ENCODE data around the gene JMJD4.
A peak's percentile ranks its signal among the peaks of the same experiment; 100 is the strongest.

JMJD4 gene

DNA sequence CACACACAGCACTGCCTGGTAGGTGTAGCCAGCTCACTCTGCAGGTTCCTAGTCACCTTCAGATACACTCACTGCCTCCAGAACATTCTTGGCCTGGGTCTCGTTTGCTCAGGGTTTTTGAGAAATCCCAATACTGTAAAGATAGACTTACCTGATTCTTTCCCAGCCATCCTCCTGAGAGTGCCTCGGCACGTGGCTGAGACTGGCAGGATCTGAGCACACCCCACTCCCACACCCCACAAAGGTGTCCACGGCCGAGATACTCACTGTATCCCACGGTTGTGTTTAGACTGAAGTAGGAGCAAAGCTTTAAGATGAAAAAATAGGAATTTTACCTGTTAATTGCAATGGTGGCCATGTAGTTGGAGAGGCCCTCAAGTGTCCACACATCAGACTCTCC, 33.5 kb upstream of the JMJD4 start:
- DNase-seq (ENCODE audit: low spot score): no peak

DNA sequence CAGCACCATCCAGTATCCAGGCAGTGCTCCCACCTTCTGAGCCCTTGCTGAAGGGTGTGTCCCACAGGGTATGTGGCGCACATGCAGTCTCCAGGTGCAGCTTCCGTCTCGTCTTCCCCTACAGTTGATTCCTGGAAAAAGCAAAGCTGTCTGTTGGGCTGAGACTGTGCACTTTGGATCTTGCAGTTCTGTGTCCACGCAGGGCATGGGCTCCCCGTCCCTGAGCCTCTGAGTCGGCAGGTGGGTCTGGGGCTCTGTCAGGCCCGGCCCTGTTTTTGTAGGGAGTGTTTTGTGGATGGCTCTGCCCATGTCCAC, 33.0 kb upstream of the JMJD4 start:
- DNase-seq (ENCODE audit: low spot score): no peak

DNA sequence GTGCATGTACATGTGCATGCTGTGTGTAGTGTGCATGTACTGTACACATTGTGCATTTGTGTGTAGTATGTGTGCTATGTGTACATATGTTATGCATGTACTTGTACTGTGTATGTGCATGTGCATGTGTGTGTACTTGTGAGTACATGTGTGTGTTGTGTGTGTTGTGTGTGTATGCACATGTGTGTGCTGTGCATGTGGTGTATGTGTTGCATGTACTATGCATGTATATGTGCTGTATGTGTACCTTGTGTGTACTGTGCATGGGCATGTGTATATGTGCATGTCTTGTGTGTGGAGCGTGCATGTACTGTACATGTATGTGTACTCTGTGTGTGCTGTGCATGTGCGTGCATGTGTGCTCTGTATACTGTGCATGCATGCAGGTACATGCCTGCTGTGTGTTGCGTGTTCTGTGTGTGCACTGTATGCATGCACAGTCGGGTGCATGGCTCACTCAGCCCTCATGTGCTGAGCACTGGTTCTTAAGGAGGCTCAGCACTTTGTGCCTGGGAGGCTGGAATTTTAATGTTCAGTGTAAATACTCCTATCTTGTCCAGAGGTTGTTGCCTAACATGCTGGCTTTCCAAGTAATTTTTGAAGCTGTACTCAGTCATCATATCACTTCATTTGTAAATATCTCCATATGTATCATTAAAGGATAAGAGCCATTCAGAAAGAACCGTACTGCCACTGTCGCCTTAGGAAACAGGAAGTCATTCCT, 32.5 kb upstream of the JMJD4 start:
- DNase-seq (ENCODE audit: low spot score): no peak

DNA sequence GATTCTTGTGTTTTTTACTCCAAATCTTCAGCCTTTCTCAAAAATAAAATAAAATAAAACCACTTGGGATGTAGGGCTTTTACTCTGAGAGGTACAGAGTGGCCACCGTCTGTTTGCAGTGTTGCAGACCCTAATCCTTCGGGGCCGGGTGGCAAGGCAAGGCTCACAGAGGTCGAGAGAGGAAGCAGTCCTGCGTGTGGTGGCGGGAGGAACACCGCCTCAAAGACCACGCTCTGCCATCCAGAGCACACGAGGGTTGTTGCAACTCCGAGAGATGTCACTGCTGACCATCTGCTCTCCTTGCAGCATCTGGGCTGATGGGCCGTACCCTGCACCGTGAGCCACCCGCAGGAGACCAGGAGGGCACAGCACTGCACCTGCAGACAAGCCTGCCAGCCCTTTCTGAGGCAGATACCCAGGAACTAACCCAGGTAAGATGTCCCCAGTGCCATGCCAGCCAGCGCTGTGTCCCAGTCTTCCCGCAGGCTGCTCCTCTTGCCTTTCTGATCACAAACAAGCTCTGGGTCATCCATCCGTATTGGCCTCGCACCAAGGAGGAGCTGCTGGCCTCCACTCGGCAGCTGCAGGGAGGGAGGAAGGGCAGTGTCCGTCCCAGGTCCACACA, 31.7 kb upstream of the JMJD4 start:
- DNase-seq (ENCODE audit: low spot score): no peak

DNA sequence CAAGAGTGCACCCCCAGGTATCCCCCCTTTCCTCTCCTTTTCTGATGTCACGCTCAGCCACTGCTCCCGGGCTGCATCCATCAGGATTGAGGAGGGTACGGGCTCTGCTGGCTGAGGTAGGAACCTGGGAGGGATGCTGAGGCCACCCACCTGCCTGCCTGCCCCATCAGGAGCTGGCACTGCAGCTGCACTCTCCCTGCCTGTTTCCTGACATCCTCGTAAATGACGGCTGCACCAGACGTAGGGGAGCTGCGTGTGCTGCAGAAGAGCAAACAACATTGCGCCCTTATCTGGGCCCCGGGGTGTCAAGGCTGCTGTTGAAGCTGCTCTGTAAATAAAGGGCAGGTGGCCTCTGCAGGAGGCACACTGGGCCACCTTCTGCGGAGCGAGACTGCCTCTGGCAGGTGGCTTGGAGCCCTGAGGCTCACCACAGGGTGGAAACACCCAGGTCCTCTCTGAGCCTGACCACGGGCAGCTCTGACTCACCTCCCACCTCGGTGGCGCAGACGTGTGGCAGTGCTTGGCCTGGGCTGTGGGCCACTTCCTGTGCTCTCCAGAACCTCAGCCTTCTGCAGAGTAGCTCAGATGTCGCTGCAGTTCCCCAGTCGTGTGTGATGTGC, 31.0 kb upstream of the JMJD4 start:
- no peak for DNase-seq (ENCODE audit: low spot score)

DNA sequence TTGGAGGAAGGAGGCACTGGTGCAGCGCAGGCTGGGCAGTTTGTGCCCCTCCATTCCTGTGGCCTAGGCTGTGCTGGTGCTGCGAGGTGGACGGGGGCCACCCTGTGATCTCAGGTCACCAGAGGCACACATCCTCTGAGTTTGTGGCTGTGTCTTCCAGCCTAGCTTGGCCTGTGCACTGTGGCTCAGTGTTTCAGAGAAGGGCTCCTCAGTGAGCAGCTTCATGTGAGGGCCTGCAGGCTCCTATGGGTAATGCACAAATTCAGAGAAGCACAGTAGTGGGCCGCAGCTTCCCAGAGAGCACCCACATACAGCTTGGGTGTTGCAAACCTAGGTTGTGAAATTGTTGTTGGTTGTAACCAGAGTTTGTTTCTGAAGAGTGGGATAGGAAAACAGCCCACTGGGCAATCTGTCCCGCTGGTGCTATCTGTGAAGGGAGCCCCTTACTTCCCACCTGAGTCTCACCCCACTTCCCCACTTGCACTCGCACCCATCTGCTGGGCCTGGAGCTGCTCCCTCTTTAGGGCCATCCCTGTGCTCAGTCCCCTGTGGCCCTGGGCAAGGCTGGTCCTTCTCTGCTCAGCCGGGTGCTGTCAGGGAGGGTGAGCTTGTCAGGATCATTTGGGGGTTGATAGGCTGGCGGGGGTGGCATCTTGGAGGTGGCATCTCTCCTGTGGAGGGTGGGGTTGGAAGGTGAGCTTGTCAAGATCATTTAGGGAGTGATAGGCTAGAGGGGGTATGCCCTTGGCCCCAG, 30.3 kb upstream of the JMJD4 start:
- no peak for DNase-seq (ENCODE audit: low spot score)

DNA sequence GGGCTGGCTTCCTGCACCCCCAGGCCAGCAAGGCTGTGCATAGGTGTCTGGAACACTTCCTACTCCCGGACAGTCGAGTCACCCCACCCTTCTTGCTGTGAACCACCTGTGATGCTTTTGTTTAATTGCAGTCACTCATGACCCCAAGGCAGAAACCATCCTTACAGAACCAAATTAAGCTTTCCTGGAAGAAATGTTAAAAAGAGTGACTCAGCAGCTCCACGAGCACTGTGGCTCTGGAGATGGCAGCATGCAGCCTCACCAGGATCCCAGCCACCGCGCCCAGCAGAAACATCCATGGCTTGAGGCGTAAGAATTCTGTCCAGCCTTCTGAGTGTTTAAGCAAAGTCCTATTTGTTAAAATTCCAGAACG, 28.9 kb upstream of the JMJD4 start:
- DNase-seq (ENCODE audit: low spot score): no peak

DNA sequence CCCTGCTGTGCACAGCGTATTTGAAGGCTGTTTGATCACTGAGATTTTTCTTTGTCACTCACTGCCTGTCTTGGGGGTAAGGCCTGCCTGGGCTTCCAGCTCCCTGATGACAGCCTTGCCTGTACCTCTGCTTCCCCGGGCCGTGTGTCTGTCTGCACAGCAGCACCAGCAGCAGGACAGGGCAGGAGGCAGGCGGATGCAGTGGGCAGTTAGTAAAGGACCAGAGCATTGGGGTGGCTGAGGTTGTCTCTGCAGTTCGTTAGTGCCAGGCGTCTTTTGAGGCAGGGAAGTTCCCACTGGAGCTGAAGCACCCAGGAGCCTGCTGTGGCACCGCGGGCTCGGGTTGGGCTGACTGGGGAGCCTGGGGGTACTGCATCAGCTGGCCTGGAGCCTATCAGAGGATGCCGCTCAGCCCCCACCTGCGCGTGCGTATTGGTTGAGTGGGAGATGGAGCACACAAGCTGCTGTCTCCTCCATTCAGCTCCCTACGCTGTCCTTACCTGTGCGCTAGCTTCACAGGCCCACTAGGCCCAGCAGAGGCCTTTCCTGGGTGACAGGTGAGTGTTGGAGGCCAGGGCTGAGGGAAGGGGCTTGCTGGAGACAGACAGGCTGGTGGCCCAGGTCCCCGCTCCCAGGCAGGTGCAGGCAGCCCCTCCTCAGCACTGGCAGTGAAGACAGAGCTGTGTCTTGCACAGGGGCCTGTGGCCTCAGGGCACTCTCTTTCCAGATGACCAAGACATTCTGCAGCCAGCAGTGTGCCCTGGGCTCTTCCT, 28.3 kb upstream of the JMJD4 start:
- no peak for DNase-seq (ENCODE audit: low spot score)

DNA sequence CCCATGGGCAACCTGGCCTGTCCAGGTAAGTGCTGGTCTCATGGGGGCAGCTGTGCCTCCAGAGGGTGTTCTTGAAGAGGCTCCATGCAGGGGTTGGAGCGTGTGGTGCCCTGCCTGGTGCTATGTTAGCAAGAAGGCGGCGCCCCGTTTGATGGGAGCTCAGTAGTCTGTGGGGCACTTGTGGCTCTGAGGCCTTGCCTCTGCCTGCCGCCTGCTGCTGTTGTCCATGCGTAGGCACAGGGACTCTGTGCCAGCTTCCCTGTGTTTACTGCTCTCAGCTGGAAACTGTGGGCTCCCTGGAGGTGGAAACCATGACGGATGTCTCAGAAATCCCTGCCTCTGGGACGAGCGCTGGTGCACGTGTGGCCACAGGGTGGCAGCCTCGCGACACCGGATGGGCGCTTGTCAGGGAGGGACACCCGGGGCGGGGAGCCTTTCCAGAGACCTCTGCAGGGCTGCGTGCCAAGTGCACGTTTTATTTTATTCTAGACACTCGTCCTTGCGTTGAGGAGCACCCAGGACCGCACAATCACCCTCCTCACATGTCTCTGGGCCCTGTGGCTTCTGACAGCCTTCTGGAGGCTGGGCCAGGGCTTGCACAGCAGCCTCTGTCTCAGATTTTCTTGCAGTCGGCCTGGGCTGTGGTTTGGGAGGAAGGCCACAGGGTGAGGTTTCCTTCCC, 27.3 kb upstream of the JMJD4 start:
- DNase-seq (ENCODE audit: low spot score): peak; percentile 86

DNA sequence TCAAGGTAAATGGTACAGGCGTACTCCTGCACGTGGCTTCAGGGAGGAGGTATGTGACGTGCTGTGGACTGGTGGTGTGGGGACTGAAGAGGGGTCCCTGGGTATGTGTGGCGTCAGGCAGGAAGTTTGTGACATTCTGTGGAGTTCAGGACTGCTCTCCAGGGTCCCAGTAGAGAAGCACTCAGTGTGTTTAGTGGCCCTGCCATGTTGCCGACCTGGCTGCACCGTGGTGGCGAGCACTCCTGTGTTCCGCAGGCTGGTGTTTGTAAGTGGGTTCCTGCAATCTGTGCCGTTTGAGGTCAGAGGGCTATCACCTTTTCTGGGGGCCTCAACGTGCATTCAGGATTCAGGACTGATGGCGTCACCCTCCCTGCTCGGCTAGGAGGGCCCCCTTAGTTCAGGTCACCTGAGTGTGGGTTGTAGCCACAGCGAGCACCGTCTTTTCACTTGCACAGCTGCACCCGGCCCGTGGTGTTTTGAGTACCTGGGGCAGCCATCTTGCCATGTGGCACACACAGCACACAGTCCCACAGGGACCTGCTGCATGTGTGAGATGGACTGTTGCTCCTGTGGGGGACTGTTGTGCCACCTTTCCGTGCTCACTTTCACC, 26.6 kb upstream of the JMJD4 start:
- DNase-seq (ENCODE audit: low spot score): no peak

DNA sequence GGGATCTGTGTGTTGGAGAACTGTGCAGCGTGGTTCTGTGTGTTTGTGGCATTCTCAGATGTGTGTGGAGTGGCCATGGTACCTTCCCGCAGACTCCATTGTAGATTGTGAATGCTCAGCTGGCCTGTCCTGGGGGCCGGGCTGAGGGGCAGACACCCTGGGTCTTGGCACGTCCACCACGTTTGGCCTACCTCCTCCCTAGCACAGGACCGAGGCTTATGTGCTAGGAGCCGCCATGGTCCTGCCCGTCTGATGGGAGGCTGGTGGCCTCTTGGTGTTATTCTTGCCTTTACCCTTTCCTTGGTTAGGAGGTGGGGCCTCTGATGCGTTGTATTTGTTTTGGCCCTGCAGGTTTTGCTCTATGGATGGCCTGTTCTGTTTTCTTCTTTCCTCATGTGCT, 25.3 kb upstream of the JMJD4 start:
- no peak for DNase-seq (ENCODE audit: low spot score)

DNA sequence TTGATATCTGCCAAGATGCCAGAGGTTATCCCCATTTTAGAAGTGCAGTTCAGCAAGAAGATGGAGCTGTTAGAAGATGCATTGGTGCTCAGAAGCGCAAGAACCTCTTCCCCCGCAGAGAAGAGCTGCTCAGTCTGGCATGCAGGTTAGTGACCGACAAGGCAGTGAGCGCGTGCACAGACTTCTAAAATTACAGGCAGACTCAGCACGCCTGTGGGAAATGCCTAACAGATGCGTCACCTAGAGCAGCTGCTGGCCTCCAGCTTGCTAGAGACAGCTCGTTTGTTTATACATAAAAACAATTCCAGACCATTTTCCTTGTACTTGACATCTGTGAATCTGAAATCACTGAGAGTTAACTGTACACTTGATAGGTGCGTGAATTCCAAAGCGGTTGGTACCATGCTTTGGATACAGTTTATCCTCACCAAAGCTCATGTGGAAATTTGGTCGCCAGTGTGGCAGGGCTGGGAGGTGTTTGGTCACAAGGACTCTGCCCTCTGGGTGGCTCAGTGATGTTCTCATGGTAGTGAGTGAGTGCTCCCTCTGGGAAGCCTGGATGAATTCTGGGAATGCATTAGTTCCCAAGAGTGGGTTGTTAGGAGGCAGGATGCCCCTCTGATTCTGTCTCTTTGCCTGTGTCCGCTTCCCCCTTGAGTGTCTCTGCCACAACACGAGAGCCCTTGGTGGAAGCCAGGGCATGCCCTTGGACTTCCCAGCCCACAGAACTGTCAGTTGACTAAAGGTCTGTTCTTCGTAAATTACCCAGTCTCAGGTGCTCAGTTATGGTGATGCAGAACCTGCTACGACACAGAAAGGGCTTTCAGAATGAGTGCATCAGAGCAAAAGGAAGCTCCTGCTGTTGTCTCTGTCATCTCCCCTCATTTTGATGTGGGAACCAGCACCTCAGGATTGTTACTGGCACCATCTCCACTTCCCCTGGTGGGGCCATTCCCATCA, 24.5 kb upstream of the JMJD4 start:
- DNase-seq (ENCODE audit: low spot score): no peak

DNA sequence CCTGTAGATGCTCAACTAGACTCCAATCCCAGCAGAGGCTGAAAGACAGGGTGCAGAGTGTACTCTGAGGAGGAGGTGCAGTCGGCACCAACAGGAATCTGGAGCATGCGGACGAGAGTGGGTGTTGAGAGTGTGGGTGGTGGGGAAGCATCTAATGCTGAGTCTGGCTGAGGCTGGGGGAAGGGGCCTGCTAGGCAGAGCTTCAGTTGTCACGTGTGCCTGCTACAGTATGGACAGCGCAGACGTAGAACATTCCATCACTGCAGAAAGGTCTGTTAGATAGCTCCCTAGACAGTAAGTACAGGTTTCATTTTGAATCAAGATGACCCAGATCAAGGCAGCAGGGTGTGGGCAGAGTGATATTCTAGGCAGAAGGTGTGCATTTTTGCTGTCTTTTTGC, 23.3 kb upstream of the JMJD4 start:
- peak; percentile 74 for DNase-seq (ENCODE audit: low spot score)

DNA sequence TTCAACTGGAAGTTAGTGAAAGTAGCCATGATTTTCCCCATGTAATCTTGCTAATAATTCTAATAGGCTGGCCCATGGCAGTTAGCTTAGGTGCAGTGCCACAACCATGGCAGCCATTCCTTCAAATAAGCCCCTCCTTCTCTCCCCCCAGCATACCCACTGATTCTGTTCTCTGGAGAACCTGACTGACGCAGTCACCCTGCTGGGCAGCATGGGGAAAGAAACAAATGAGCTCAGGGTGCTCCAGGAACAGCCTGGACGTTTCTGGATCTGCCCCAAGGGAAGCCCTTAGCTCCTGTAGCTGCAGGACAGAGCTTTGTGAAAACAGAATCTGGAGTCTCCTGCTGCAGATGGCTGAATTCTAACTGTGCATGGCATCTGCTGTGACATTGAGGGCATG, 22.7 kb upstream of the JMJD4 start:
- DNase-seq (ENCODE audit: low spot score): no peak

DNA sequence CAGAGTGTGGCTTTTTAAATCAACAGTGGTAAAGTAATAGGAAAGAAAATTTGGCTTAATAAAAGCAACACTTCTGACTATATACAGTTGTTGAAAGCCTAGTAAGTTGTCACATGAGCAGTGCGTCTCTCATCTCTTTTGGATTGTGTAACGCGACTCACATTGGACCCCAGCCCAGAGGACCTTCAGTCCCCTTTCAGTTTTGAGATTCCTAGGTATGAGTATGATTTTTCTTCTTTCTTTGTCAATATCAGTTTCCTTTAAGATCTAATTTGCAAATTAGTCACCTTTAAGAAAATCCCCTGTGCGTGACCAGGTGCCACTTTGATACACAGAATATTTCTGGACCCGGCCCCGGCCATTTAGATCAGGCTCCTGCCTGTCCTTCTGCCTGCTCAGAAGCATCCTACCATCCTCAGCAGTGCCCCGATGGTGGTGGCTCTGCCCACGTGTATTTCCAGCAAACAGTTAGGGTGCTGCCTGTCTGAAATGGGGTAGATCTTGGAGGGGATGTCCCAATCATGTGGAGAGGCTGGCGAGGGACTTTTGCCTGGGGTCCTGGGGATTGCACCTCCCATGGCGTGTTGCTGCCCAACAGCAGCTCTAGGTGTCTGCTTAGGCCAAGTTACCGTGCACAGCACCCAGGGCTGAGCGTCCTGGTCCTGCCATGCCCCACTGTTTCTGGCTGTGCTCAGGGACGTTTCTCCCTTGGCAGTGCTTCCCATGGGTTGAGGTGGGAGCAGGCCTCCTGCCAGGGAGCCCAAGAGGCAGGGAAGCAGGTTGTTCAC, 21.3 kb upstream of the JMJD4 start:
- no peak for DNase-seq (ENCODE audit: low spot score)

DNA sequence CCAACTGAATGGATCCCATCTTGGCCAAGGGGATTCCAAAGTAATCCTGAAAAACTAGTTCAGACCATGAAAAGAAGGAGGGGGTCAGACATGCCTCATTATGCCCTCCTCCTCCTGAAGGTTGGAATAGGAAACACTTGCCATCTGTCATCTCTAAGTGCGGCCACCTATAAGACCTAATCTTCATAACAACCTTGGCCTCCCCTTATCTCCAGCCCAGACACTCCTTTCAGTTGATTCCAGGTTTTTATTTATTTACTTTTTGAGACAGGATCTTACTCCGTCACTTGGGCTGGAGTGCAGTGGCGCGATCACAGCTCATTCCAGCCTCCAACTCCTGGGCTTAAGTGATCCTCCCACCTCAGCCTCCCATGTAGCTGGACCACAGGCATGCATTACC, 19.9 kb upstream of the JMJD4 start:
- no peak for DNase-seq (ENCODE audit: low spot score)

DNA sequence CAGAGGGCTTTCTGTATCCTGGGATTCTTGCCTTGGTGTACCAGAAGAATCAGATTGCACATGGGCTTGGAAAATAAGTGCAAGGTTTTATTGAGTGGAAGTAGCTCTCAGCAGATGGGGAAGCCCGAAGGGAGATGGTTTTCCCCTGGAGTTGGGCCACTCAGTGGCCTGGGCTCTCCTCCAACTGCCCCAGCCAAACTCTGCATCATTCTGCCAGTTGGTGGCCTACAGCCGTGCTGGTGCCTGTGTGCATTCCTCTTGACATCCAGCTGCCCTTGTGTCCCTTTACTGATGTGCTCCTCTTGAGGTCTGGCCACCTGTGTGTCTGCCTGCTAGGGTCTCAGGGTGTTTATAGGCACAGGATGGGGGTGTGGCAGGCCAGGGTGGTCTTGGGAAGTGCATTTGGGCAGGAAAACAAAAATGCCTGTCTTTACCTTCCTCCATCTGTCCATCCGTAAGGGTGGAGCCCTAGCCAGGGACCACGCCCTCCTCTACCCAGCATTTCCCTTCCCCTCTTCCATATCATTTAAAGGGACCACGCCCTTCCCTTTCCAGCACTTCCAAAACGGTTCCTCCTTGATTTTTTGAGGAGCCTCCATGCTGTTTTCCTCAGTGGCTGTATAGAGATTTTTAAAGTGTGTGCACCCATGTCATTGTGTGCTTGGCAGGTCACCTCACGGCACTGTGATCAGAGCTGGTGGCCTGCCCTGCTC, 19.1 kb upstream of the JMJD4 start:
- peak; percentile 69 for DNase-seq (ENCODE audit: low spot score)

DNA sequence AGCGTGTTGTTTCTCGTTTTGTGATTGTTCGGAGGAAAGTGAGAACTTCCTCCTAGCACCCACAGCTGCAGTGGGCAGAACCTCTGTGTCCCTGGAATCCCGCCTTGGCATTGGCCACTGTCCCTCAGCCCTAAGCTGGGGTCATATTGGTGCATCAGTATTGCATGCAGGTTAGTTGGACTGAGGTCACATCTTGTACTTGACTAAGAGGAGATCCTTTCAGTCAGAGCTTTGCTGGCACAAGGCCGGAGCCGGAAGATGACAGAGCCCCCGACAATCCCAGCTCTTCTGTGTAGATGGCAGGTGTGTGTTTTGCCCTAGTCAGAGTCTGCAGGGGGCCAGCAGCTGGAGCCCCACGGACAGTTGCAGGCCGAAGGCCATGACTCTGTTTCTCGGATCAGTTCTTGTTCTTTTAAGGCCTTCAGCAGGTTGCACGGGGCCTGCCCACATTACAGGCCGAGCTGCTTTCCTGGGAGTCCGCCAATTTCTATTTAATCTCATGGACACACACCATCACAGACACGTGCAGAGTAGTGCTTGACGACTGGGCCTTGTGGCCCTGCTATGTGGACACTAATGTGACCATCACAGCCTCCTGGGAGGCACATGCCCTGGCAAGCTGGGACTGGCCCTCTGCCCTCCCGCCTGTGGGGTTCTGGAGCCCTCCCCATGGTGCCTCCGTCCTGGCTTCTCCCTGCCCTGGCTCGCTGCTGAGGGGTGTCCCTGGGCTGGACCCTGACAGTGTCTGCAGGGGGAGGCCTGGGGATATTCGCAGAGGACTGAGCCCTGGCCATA, 15.0 kb upstream of the JMJD4 start:
- DNase-seq (ENCODE audit: low spot score): no peak

Measured in Ammon's horn (tissue), 1 donor.